GM12865 (cell line): ENCODE results near the gene CELF2.

Experiments
- DNase-seq: peaks from one replicate; pipeline ENCODE4 v3.0.0; 2010; ENCODE audit warnings: low read depth
- H3K4me3 ChIP-seq: 2 replicates; pipeline ENCODE4 v1.5.1; 2011; ENCODE audit warnings: mild to moderate bottlenecking, low read depth, low read length, control low read depth
- TF ChIP-seq, protein P1 (sequence below): IDR thresholded peaks from 2 replicates; pipeline ENCODE4 v1.5.1; 2011; ENCODE audit warnings: low read length, control low read depth, low read depth, inconsistent platforms; ENCODE audit not compliant: insufficient read depth; ENCODE audit errors: missing control alignments

Gene CELF2

DNA sequence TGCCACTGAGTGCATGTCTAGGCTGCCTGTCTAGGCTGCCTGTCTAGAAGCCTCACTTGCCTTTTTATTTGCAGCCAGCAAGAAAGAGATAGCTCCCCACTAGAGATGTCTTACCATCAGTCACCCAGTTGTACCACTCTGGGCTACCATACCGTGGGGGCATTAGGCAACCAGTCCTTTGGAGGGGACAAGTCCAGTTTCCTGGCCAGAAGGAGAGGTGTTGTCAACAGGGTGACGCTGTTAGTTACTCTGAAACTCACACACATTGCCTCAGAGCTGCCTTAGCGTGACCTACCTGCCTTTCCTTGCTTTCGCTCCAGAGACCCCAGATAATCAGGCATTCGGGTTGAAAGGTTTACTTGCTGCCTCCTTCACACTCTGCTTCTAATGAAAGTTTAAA, 155.4 kb downstream of the CELF2 start:
- TF ChIP-seq, protein P1, sequence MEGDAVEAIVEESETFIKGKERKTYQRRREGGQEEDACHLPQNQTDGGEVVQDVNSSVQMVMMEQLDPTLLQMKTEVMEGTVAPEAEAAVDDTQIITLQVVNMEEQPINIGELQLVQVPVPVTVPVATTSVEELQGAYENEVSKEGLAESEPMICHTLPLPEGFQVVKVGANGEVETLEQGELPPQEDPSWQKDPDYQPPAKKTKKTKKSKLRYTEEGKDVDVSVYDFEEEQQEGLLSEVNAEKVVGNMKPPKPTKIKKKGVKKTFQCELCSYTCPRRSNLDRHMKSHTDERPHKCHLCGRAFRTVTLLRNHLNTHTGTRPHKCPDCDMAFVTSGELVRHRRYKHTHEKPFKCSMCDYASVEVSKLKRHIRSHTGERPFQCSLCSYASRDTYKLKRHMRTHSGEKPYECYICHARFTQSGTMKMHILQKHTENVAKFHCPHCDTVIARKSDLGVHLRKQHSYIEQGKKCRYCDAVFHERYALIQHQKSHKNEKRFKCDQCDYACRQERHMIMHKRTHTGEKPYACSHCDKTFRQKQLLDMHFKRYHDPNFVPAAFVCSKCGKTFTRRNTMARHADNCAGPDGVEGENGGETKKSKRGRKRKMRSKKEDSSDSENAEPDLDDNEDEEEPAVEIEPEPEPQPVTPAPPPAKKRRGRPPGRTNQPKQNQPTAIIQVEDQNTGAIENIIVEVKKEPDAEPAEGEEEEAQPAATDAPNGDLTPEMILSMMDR: no peak
- DNase-seq: peak; percentile 47
- H3K4me3 ChIP-seq: peak overlapping the region; percentile 94

DNA sequence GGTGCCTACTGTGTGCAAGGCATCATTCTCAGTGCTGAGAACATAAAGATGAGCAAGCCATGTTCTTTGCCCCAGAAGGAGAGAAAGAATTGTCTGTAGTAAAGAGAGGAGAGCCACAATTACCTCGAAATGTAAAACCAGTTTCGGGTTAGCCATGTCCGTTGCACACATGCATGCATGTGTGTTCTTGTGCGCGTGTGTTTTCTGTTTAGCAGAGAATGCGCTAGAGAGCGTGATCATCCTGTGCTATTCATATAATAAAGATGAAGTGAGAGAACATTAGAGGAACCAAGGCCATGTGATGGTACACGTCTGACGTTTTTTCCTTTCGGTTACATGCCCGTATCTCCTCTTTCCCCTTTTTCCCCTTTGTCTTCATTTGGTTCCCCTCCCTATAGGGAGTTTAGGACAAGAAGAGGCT, 158.2 kb downstream of the CELF2 start:
- DNase-seq: peak; percentile 87
- H3K4me3 ChIP-seq: peak overlapping the region; percentile 62
- TF ChIP-seq, protein P1: peak; percentile 4

DNA sequence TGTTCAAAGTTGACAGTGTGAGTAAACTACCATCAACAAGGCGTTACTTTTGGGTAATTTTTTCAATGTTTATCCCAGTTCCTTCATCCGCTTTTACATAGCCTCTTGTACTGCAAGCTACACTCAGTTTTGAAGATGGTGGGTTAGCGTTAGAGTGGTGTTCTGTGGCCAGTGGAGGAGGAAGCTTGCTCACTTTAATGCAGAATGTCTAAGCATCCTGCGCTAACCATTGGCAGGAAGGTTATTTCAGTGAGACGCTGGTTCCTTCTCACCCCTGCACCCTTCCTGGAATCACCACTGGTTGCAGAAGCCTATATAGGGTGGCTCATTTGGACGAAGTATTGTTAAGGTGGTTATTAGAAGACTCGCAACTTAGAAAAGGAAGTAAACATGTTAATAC, 159.1 kb downstream of the CELF2 start:
- peak; percentile 79 for DNase-seq
- TF ChIP-seq, protein P1: no peak
- H3K4me3 ChIP-seq: peak overlapping the region; percentile 62

DNA sequence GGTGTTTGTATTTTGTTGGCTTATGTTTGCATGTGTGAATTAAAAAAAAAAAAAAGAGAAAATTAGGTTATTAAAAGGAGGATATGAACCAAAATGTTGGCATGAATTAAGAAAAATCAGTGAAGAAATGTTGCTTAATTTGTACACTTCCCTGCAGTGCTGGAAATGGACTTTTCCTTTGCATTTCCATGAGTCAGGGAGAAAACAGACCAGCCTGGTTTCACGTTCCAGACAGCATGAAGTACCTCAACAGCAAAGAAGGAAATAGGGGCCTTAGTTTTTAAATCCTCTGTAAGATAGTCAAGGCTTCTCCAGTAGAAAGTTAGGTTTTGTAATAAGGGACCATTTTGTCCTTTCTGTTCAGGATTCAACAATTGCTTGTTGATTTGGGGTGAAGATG, 159.7 kb downstream of the CELF2 start:
- TF ChIP-seq, protein P1: no peak
- peak overlapping the region; percentile 62 for H3K4me3 ChIP-seq

DNA sequence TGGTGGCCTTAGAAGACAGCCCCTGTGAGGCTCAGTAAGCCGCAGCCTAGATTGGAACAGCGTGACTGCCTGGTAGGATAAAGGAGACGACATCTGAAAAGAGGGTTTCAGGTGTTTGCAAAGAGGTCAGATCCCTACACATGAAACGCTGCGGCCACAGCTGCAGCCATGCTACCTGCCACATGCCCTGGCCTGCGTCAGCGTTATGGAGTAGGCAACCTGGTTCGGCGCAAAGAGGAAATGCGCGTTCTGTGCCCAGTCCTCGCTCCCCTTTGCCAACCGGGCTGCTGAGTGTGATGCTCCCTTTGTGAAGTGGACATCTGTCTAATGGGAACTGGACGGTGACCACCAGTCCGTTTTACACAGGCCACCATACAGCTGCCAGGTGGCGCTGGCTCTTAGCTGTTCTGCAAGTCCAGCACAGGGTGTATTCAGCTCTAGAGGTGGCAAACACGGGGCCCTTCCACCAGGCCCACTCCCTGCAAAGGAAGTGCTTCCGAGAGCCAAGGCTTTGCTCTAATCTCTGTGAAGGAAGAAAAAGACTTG, 160.3 kb downstream of the CELF2 start:
- H3K4me3 ChIP-seq: peak overlapping the region; percentile 62
- TF ChIP-seq, protein P1: peak; percentile 14
- peak; percentile 75 for DNase-seq

More for the DNA sequence above, 159.7 kb downstream of the CELF2 start:
- no peak for DNase-seq

DNA sequence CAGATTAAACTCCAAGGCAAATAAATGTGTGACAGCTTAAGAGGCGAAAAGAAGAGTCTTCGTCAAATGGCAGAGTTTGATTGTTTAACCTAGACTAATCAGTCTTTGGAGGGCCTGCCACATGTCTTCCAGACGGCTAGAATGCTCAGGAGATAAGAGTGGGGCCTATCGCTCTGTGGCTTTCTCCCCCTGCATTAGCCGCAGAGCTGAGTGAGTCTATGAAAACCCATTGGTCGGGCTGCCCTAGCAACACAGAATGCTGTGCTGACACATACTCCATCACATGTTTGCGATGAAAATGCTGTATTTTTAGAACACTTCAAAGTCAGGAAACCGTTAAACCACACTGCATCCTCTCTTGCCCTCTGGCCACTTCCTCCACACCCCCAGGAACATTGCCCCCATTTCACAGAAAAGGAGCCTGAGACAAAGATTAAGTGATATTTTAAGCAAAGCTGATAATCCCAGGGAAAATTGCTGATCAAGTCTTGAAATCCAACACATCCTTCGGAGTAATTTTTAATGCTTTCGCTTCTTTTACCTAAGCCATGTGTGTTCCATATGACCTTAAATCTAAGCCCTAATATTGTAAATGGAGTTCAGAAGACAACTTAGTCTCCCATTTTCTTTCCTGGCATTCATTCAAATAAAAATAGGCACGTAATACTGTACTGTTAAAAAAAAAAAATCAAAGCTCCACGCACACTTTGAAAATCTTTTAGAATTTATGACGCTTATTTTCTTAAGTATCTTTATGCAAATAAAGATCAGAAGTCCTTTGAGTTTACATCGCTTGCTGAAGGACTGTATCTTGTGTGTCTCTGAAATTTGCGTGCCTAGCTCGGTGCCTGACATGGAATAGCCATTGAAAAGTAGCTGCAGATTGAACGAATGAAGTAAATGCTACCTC, 161.2 kb downstream of the CELF2 start:
- peak; percentile 96 for DNase-seq
- H3K4me3 ChIP-seq: peak overlapping the region; percentile 75
- TF ChIP-seq, protein P1: no peak
